H1 (cell line): ENCODE data around the gene MEP1B. TPM values are rescaled to one million over a fixed set of nuclear protein-coding genes. Genes with fewer than 3 reads are reported as not detected.

Experiments
- CTCF ChIA-PET: fragments of 300-600 bp; sonication (Branson Sonifier 250); formaldehyde crosslinking; loops from one replicate; lab custom pipeline; 2021; ENCODE audit not compliant: partially characterized antibody; lab: Charles Lee
- POLR2A ChIA-PET: fragments of 300-600 bp; sonication (Branson Sonifier 250); formaldehyde crosslinking; loops from one replicate; lab custom pipeline; 2021; ENCODE audit warnings: inconsistent platforms; ENCODE audit not compliant: partially characterized antibody; lab: Charles Lee
- DNase-seq, 2 experiments: peaks; one replicate each; pipeline versions ENCODE4 v3.0.0 to v3.0.0-alpha.2; 2010 to 2022; ENCODE audit warnings: low spot score in 2 of 2, low read depth in 1 of 2, mixed read lengths in 1 of 2
- FAIRE-seq: peaks from 2 replicates; lab custom pipeline; 2011; peaks lifted over from hg19 to GRCh38; lab: Jason Lieb, UNC
- H2AFZ ChIP-seq: 2 replicates; pipeline ENCODE4 v1.8.1; 2012; ENCODE audit warnings: low read length, inconsistent platforms
- H2AK5ac ChIP-seq: 2 replicates; pipeline ENCODE4 v1.6.1; 2013; ENCODE audit warnings: low read depth, low read length
- H2BK120ac ChIP-seq: replicated peaks from 2 replicates; pipeline ENCODE3; 2013; ENCODE audit warnings: low read depth, low read length, inconsistent platforms
- H2BK12ac ChIP-seq: 2 replicates; pipeline ENCODE4 v1.6.1; 2013; ENCODE audit warnings: low read depth, low read length
- H2BK15ac ChIP-seq: 2 replicates; pipeline ENCODE4 v1.6.1; 2013; ENCODE audit warnings: low read length
- H2BK20ac ChIP-seq: 2 replicates; pipeline ENCODE4 v1.6.1; 2013; ENCODE audit warnings: low read length
- H2BK5ac ChIP-seq: 2 replicates; pipeline ENCODE4 v1.6.1; 2013; ENCODE audit warnings: low read depth, low read length
- H3K14ac ChIP-seq: 2 replicates; pipeline ENCODE4 v1.6.1; 2013; ENCODE audit warnings: inconsistent platforms; ENCODE audit not compliant: insufficient read length
- H3K18ac ChIP-seq: 2 replicates; pipeline ENCODE4 v1.6.1; 2013; ENCODE audit warnings: low read length; ENCODE audit errors: extremely low read depth
- H3K23ac ChIP-seq: 2 replicates; pipeline ENCODE4 v1.6.1; 2013; ENCODE audit warnings: inconsistent platforms; ENCODE audit not compliant: insufficient read length
- H3K23me2 ChIP-seq: 2 replicates; pipeline ENCODE4 v1.6.1; 2013; ENCODE audit warnings: low read depth, low read length
- H3K27ac ChIP-seq: 2 replicates; pipeline ENCODE4 v1.6.1; 2011; ENCODE audit warnings: low read depth, low read length, inconsistent platforms
- H3K27me3 ChIP-seq, 4 experiments: replicated peaks in 1 of 4; 1 replicate in 1 of 4; 2 replicates in 3 of 4; pipeline versions ENCODE4 v1.6.1 to v1.8.1; 2011 to 2013; ENCODE audit warnings: low read length in 3 of 4, mild to moderate bottlenecking in 3 of 4, inconsistent platforms in 2 of 4, mixed read lengths in 2 of 4, moderate library complexity in 1 of 4; ENCODE audit not compliant: control insufficient read depth in 3 of 4, insufficient read depth in 3 of 4; ENCODE audit errors: extremely low read depth in 1 of 4
- H3K36me3 ChIP-seq, 4 experiments: 2 replicates each; pipeline versions ENCODE4 v1.6.1 to v1.8.1; 2011 to 2013; ENCODE audit warnings: mild to moderate bottlenecking in 4 of 4, low read length in 3 of 4, moderate library complexity in 2 of 4, control low read depth in 1 of 4, inconsistent platforms in 1 of 4; ENCODE audit not compliant: insufficient read depth in 4 of 4, control insufficient read depth in 2 of 4
- H3K4ac ChIP-seq: replicated peaks from 2 replicates; pipeline ENCODE3; 2013; ENCODE audit warnings: low read length, low read depth, mixed read lengths, inconsistent platforms; ENCODE audit not compliant: insufficient read length
- H3K4me1 ChIP-seq, 4 experiments: replicated peaks in 1 of 4; 1 replicate in 1 of 4; 2 replicates in 3 of 4; pipeline versions ENCODE4 v1.6.1 to v1.8.1; 2011 to 2013; ENCODE audit warnings: low read length in 3 of 4, inconsistent platforms in 2 of 4, mixed read lengths in 1 of 4; ENCODE audit not compliant: insufficient read depth in 4 of 4, control insufficient read depth in 3 of 4
- H3K4me2 ChIP-seq, 2 experiments: 2 replicates each; pipeline versions ENCODE4 v1.6.1 to v1.8.1; 2011 to 2013; ENCODE audit warnings: low read depth in 2 of 2, low read length in 2 of 2, control low read depth in 1 of 2, inconsistent platforms in 1 of 2, mild to moderate bottlenecking in 1 of 2; ENCODE audit not compliant: insufficient read depth in 1 of 2
- H3K4me3 ChIP-seq, 4 experiments: fragments of 200-600, 300-600 bp in 1 of 4; sonication (generic), shearing (Covaris generic), sonication (Bioruptor Twin) in 1 of 4; 2 replicates each; pipeline versions ENCODE4 v1.5.1 to v1.8.1; 2011 to 2016; ENCODE audit warnings: low read length in 4 of 4, low read depth in 3 of 4, control low read depth in 2 of 4, inconsistent platforms in 2 of 4, mild to moderate bottlenecking in 2 of 4, mixed read lengths in 1 of 4, moderate library complexity in 1 of 4; ENCODE audit not compliant: insufficient read depth in 2 of 4; ENCODE audit errors: extremely low read depth in 1 of 4
- H3K56ac ChIP-seq: replicated peaks from 2 replicates; pipeline ENCODE3; 2013; ENCODE audit warnings: low read depth, mild to moderate bottlenecking, mixed read lengths, low read length, inconsistent platforms; ENCODE audit not compliant: insufficient read length
- H3K79me1 ChIP-seq: 2 replicates; pipeline ENCODE4 v1.6.1; 2013; ENCODE audit warnings: low read depth, low read length, control low read depth
- H3K79me2 ChIP-seq, 2 experiments: 2 replicates each; pipeline versions ENCODE4 v1.6.1 to v1.8.1; 2012 to 2013; ENCODE audit warnings: low read length in 2 of 2, mild to moderate bottlenecking in 2 of 2, inconsistent platforms in 1 of 2; ENCODE audit not compliant: insufficient read depth in 2 of 2, control insufficient read depth in 1 of 2
- H3K9ac ChIP-seq, 4 experiments: replicated peaks in 1 of 4; 1 replicate in 1 of 4; 2 replicates in 3 of 4; pipeline versions ENCODE4 v1.6.1 to v1.8.1; 2011 to 2013; ENCODE audit warnings: low read depth in 3 of 4, low read length in 3 of 4, control low read depth in 2 of 4, mild to moderate bottlenecking in 2 of 4, moderate library complexity in 2 of 4, inconsistent platforms in 1 of 4; ENCODE audit errors: extremely low read depth in 1 of 4
- H3K9me3 ChIP-seq, 2 experiments: 2 replicates each; pipeline versions ENCODE4 v1.6.1 to v1.8.1; 2012 to 2013; ENCODE audit warnings: mild to moderate bottlenecking in 2 of 2, moderate library complexity in 2 of 2, control low read depth in 1 of 2, inconsistent platforms in 1 of 2, low read depth in 1 of 2, low read length in 1 of 2, mixed read lengths in 1 of 2; ENCODE audit not compliant: insufficient read depth in 2 of 2
- H4K20me1 ChIP-seq, 2 experiments: replicated peaks in 1 of 2; 2 replicates each; pipeline versions ENCODE3 to v1.8.1; 2011 to 2013; ENCODE audit warnings: inconsistent platforms in 2 of 2, low read length in 2 of 2, mild to moderate bottlenecking in 1 of 2; ENCODE audit not compliant: insufficient read depth in 2 of 2, control insufficient read depth in 1 of 2
- H4K5ac ChIP-seq: 2 replicates; pipeline ENCODE4 v1.6.1; 2013; ENCODE audit warnings: low read length, low read depth, mixed read lengths, inconsistent platforms; ENCODE audit not compliant: insufficient read length
- H4K8ac ChIP-seq: 2 replicates; pipeline ENCODE4 v1.8.0; 2013; ENCODE audit warnings: mild to moderate bottlenecking, moderate library complexity, low read length, inconsistent platforms; ENCODE audit not compliant: insufficient read depth; ENCODE audit errors: extremely low read depth
- H4K91ac ChIP-seq: replicated peaks from 2 replicates; pipeline ENCODE3; 2013; ENCODE audit warnings: low read length, mixed read lengths, inconsistent platforms; ENCODE audit not compliant: insufficient read length
- RAD21 ChIP-seq, 2 experiments: IDR thresholded peaks in 1 of 2; conservative IDR thresholded peaks in 1 of 2; 2 replicates each; pipeline ENCODE4 v1.6.1; 2011; ENCODE audit warnings: low read depth in 2 of 2, low read length in 2 of 2, improper control_type of control experiment in 1 of 2, inconsistent platforms in 1 of 2, mild to moderate bottlenecking in 1 of 2, moderate library complexity in 1 of 2
- SP4 ChIP-seq: IDR thresholded peaks from 2 replicates; pipeline ENCODE4 v1.6.1; 2012; ENCODE audit warnings: low read length, inconsistent platforms
- WGBS, 2 experiments: shearing (Covaris generic) in 1 of 2; methylation state at CpG; one replicate each; pipeline versions ENCODE4 v1.1.6 to v1.1.7; 2013 to 2015; ENCODE audit warnings: low lambda C conversion rate in 2 of 2, mixed read lengths in 2 of 2, inconsistent platforms in 1 of 2, low coverage in 1 of 2, missing lambda C conversion rate in 1 of 2; ENCODE audit not compliant: insufficient replicate concordance in 2 of 2, insufficient coverage in 1 of 2, insufficient read length in 1 of 2; ENCODE audit errors: extremely low coverage in 1 of 2, missing lambda C conversion rate in 1 of 2; 5-methylcytosine and 5-hydroxymethylcytosine counted together
- polyA plus RNA-seq, 7 experiments: library from polyadenylated mRNA; depleted of rRNA in 3 of 7; stranded (reverse) in 5 of 7; unstranded in 2 of 7; fragments of >200 nt in 5 of 7; fragments of 200-250 nt in 2 of 7; gene quantifications; 1 replicate in 5 of 7; 2 replicates in 1 of 7; 4 replicates in 1 of 7; pipeline versions ENCODE4 v1.2.1 to v1.2.3, GENCODE V29; 2011 to 2013; ENCODE audit warnings: missing spikeins in 2 of 7, mixed read lengths in 2 of 7
- total RNA-seq: library from RNA; stranded (reverse); fragmentation: NEBNext Ultra II Directional; extraction: Animal tissue kit (Norgen Biotek cat#: 25700); gene quantifications from 2 replicates; pipeline ENCODE4 v1.2.1, GENCODE V29; 2021

The MEP1B gene
- total and polyA plus RNA-seq, 2 of the 8 experiments (the other 6 are each of a cell fraction or from before 2014, with no cell fraction given), result not detected

GRCh38 chr18:32174719-32175118, 15.1 kb upstream of the MEP1B start:
- Histone ChIP-seq H2BK5ac (no peak overlapping the region), H4K20me1 (no peaks in the 10 kb centered on the region), H3K14ac (no peak overlapping the region), H3K23ac (no peak overlapping the region), H2BK15ac (no peak overlapping the region), H3K9me3 (no peaks in the 10 kb centered on the region), H2AK5ac (no peak overlapping the region), H3K9ac (no peak overlapping the region), H3K27ac (no peak overlapping the region), H3K79me2 (no peaks in the 10 kb centered on the region), H4K5ac (no peak overlapping the region), H3K27me3 (no peaks in the 10 kb centered on the region), H3K4ac (no peak overlapping the region), H4K91ac (no peak overlapping the region), H3K4me2 (no peak overlapping the region), H3K79me1 (no peaks in the 10 kb centered on the region), H3K18ac (no peak overlapping the region), H3K23me2 (peaks cover 5% of the 10 kb centered on the region; the same call in 1 of the 2 replicates), H2BK120ac (no peak overlapping the region), H3K36me3 (no peaks in the 10 kb centered on the region), H2AFZ (no peak overlapping the region), H2BK12ac (no peak overlapping the region), H3K56ac (no peak overlapping the region), H4K8ac (no peak overlapping the region), H2BK20ac (no peak overlapping the region), H3K4me3 (no peak overlapping the region), H3K4me1 (no peaks in the 10 kb centered on the region)
- TF ChIP-seq SP4, result no peak
- TF ChIP-seq RAD21 (IDR thresholded peaks at IDR 0.05 in 1 of 2, conservative IDR thresholded peaks at IDR 0.05 in 1 of 2; ENCODE audit: low read depth in 2 of 2, low read length in 2 of 2), result peak in 1 of 2 experiments; percentile 16; a peak in 1 of 4 replicates
- FAIRE-seq (no peak), DNase-seq (no peak)
- CTCF ChIA-PET, result interaction anchor here (0.9 to 1.1 kb wide), 2 partner anchors 16 to 115 kb away, joined by 3 read pairs; no protein-coding TSS in a partner anchor
- 89% methylated on average over 7 of the region's 7 CpGs; no CpG with 5 or more reads in 1 of the 2 experiments for WGBS, 2 experiments
- POLR2A ChIA-PET, result no interaction called here
